C4-2B (cell line): ENCODE data around the gene KRTAP5-4.

ENCODE experiments used
- H3K27ac ChIP-seq: fragments of 450-650 bp; 2 replicates; pipeline ENCODE4 v1.5.1; 2017
- ZFX ChIP-seq: fragments of 450-650 bp; IDR thresholded peaks from 2 replicates; pipeline ENCODE4 v1.6.1; 2017
- TF ChIP-seq, protein P1 (sequence below): fragments of 450-650 bp; conservative IDR thresholded peaks from 2 replicates; pipeline ENCODE4 v1.5.1; 2017; ENCODE audit warnings: mild to moderate bottlenecking

The KRTAP5-4 gene

DNA sequence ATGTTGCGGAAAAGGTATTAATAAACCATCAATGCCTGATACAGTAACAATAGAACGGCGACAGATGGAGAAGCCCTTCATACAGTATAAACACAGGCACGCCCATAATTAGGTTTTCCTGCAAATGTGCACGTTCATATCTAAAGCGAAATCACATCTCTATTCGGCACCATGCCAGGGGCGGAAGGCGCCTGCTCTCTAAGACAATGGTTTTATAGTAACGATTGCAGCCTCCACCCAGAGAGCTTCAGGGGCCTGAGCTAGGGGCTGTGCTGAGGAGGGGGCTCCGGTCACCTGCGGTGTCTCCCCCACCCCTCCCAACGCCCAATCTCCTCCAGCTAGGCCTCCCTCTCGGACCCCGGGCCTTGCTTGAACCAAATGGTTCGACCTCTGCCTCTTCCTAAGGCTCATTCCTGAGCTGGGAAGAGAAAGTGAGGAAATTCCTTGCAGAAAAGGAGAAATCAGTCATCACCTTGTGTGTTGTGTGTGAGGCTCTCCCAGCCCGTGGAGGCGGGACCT is 17.2 kb upstream of the KRTAP5-4 start:
- TF ChIP-seq, protein P1, sequence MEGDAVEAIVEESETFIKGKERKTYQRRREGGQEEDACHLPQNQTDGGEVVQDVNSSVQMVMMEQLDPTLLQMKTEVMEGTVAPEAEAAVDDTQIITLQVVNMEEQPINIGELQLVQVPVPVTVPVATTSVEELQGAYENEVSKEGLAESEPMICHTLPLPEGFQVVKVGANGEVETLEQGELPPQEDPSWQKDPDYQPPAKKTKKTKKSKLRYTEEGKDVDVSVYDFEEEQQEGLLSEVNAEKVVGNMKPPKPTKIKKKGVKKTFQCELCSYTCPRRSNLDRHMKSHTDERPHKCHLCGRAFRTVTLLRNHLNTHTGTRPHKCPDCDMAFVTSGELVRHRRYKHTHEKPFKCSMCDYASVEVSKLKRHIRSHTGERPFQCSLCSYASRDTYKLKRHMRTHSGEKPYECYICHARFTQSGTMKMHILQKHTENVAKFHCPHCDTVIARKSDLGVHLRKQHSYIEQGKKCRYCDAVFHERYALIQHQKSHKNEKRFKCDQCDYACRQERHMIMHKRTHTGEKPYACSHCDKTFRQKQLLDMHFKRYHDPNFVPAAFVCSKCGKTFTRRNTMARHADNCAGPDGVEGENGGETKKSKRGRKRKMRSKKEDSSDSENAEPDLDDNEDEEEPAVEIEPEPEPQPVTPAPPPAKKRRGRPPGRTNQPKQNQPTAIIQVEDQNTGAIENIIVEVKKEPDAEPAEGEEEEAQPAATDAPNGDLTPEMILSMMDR, result no peak
- TF ChIP-seq ZFX, result no peak
- H3K27ac ChIP-seq, result no peak overlapping the region

DNA sequence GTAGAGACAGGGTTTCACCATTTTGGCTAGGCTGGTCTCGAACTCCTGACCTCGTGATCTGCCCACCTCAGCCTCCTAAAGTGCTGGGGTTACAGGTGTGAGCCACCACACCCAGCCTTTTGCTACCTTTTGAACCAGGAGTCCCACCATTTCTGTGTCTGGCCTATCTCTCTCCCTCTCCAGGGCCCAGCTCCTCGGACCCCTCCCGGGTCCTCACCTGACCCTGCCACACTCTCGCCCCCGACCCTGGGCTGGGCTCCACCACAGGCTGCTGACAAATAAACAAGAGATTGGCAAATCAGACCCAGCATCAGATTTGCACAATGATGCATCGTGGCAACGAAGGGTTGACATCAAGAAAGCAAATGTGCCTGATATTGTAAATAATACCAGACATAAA is 16.4 kb upstream of the KRTAP5-4 start:
- H3K27ac ChIP-seq, result no peak overlapping the region
- TF ChIP-seq, protein P1, result no peak
- TF ChIP-seq ZFX, result no peak

DNA sequence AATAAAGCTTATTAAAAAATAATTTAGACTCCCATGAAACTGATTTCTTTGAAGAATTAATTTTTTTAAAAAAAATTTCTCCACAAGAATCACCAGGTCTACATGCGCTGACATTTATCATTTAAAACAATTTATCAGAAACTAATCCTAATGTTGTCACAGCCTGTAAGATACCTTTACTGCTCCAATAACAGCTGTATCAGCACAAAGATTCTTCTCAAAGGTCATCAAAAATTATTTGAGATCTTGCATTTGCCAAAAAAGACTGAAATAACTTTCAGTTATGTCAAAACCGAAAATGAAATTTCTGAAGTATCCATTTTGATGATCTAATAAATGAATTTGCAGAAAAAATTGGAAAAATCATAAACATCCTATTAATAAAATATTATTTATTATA is 15.7 kb upstream of the KRTAP5-4 start:
- no peak overlapping the region for H3K27ac ChIP-seq
- TF ChIP-seq, protein P1, result no peak
- no peak for TF ChIP-seq ZFX

DNA sequence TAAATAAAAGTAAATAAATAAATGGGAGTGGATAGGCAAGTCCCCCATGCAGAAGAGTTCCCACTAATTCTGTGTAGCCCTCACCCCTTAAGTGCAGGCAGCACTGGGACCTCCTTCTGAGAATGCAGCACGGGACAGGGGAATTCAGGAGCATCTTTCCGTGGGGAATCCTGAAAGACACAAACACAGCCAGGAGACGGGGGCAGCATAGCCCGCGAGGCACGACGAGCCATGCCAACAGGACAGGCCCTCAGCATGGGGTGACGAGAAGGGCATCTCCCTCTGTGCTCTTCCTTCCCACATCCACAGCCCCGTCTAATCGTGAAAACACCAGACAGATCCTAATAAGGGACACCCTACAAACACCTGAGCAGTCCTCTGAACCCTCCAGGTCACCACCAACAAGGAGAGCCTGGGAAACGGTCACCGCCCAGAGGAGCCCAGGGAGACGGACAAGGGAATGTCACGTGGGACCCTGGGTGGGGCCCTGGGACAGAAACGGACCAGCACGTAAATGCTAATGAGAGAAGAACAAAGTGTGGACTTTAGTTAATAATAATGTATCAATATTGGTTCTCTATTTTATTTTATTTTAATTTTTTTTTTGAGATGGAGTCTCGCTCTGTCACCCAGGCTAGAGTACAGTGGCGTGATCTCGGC is 14.5 kb upstream of the KRTAP5-4 start:
- no peak for TF ChIP-seq ZFX
- H3K27ac ChIP-seq, result no peak overlapping the region

DNA sequence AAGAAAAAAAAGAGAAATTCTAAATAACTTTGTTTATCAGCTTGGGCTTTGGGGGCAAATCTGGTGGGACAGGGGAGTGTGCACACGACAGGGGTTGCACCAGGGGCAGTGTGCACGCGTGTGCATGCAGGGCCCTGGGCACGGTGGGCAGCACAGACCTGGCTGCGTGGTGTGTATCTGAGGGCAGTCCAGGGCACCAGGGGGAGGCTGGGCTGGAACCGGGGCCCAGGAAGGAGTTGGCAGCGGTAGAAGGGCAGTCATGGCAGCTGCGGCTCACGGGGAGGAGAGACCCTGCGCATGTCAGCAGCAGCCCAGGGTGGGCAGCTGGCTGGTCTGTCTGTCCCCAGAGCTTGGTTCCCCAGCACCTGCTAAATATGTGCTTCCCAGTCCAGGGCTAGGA is 11.9 kb upstream of the KRTAP5-4 start:
- no peak overlapping the region for H3K27ac ChIP-seq
- TF ChIP-seq, protein P1, result no peak
- TF ChIP-seq ZFX, result no peak

DNA sequence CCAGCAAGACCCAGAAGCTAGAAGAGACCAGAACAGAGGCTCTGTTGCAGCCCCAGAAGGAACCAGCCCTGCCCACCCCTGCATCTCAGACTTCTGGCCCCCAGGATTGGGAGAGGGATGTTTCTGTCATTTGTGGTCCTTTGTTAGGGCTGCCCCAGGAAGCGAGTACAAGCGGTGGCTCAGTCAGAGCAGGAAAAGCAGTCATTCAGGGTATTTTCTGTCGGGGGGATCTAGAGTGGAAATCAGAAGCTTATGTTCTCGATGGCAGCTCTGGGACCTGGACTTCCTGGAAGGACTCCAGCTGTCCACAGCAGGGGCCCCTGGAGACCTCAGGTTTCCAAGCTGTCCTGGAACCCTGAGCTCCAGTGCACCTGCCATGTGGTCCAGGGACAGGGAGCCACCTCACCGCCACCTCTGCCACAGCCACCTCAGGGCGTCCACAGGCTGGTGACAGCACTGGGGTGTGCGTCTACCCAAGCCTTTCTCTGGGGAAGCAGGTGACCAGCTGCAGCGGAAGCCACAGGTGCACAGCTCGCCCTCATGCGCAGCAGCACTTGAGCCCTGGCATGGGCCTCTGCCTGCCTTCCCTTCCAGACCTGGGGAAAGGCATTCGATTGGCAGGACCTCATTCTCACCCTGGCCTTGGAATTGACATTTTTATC is 10.2 kb upstream of the KRTAP5-4 start:
- no peak overlapping the region for H3K27ac ChIP-seq
- TF ChIP-seq, protein P1, result no peak
- TF ChIP-seq ZFX, result no peak

DNA sequence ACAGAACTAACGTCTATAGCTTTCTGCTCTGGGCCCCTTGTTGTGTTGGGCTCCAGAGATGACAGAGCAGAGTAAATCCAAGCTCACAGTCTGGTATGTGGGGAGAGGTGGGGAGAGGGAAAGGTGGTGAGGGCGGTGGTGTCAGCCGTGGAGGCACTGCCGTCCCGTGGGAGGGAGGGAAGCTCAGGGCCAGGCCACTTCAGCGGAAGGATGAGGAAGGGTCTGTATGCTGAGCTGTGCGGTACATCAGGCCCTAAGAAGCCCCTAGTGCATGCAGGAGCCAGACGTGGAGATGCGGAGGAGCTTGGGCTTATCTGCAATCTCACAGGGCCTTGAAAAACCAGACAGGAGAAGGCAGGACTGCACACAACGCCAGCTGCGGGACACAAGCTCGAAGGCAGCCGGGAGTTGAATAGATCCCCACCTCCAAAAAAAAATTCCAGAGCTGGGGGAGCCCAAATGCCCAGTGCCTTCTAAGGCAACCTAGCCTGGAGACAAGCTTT is 9.2 kb upstream of the KRTAP5-4 start:
- H3K27ac ChIP-seq, result no peak overlapping the region
- TF ChIP-seq, protein P1, result no peak
- TF ChIP-seq ZFX, result no peak
